ENCODE results near the gene TMEM163. TPM values are rescaled to one million over a fixed set of nuclear protein-coding genes. Genes with fewer than 3 reads are reported as not detected.

Gene TMEM163
- total RNA-seq, 1 experiment from 2014 or later, result 0.12 TPM

DNA sequence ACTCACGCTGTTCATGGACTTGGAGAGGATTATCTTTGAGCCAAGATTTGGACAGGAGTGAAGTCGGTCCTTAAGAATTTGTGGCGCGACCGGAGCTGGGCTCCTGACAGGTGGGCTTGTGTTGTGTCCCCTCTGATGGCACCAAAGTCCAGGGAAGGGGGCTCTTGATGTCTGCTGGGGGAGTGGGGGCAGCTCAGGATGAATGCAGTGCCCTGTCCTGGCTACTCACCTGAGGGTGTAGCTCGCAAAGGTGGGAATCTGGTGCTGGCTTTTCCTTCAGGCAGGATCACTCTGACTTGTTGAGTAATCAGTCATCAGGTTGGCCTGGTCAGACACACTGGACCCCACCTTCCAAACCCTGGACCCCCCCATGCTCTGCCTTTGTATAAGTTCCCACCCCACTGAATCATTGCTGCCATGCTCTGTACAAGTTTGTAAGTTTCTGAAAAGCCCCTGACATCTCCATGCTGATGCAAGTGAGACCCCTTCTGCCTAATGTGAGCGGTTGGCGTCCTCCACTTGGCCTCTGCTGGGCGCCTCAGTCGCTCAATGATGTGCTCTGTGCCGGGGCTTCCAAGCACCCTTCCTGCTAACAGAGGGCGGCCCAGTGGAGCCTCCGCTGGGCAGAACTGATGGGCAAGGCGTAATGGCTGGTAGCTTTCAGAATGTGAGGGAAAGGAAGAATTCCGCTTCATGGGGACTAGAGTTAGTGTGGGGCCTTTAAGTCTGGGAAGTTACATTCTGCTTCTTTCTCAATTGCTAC lies 268.9 kb downstream of the TMEM163 start:
- ChIA-PET RAD21 (ENCODE audit: low non-redundant PET in 1 of 2, low total read pairs in 2 of 2, uncharacterized antibody in 2 of 2, unreplicated experiment in 2 of 2) (interaction anchor here in 1 of 2 experiments (0.6 to 1.9 kb wide), 2 partner anchors 331 to 563 kb away, joined by 4 to 7 read pairs; no protein-coding TSS in a partner anchor), POLR2A (no interaction called here), CTCF (interaction anchor here (1.1 to 3.1 kb wide), 11 partner anchors 10 to 567 kb away, joined by 3 to 43 read pairs (median 4); no protein-coding TSS in a partner anchor)
- no peak overlapping the region for H3K4me2 ChIP-seq (ENCODE audit: low read length)
- intact Hi-C loops (cut with micrococcal nuclease), result loop anchor here (2.0 kb wide), 1 partner anchor 563 kb away; no protein-coding TSS in a partner anchor
- ATAC-seq (no peak), DNase-seq (ENCODE audit: low read depth, low spot score) (no peak)
- H3K4me1 ChIP-seq (ENCODE audit: control insufficient read depth in 1 of 2, insufficient read depth in 2 of 2, low read length in 2 of 2), result no peaks in the 10 kb centered on the region
- H3K4me3 ChIP-seq (replicated peaks in 1 of 2; ENCODE audit: low read depth in 1 of 2, low read length in 2 of 2), result no peak overlapping the region
- no peaks in the 10 kb centered on the region for H3K9me2 ChIP-seq (ENCODE audit: insufficient read depth)
- H3K36me3 ChIP-seq (ENCODE audit: control insufficient read depth in 1 of 2, insufficient read depth in 2 of 2, low read length in 2 of 2), result no peaks in the 10 kb centered on the region; a peak in 1 of 4 replicates
- H3K9me3 ChIP-seq (ENCODE audit: control insufficient read depth in 1 of 2, insufficient read depth in 1 of 2, low read depth in 1 of 2, low read length in 2 of 2), result no peaks in the 10 kb centered on the region
- no peaks in the 10 kb centered on the region for H3K79me2 ChIP-seq (ENCODE audit: insufficient read depth, low read length)
- no peak overlapping the region for H3K27ac ChIP-seq (ENCODE audit: low read depth, low read length)
- no peaks in the 10 kb centered on the region for H3K27me3 ChIP-seq (ENCODE audit: insufficient read depth, low read length)
- no peak overlapping the region for H2AFZ ChIP-seq (ENCODE audit: low read depth, low read length, poor library complexity, severe bottlenecking)
- no peaks in the 10 kb centered on the region for H4K20me1 ChIP-seq (ENCODE audit: insufficient read depth)
- BruUV-seq (replicated peaks), result no TSS peak
- no peak overlapping the region for H3K9ac ChIP-seq (ENCODE audit: low read length)
- no peak for TF ChIP-seq EZH2 (IDR thresholded peaks at IDR 0.05)
- no peak for TF ChIP-seq EGR1 (IDR thresholded peaks at IDR 0.05; ENCODE audit: low read depth)
- no peak for TF ChIP-seq ZFX (IDR thresholded peaks at IDR 0.05)
- TF ChIP-seq SRF (IDR thresholded peaks at IDR 0.05; ENCODE audit: low read depth), result no peak
- no peak for TF ChIP-seq CTCF (IDR thresholded peaks at IDR 0.05 in 2 of 3, conservative IDR thresholded peaks at IDR 0.05 in 1 of 3; ENCODE audit: borderline replicate concordance in 1 of 3, insufficient read depth in 1 of 3, low read depth in 2 of 3, low read length in 2 of 3)

- no peaks in the 10 kb centered on the region for H3K4me1 ChIP-seq (ENCODE audit: control insufficient read depth in 1 of 2, insufficient read depth in 2 of 2, low read length in 2 of 2)
- no peak overlapping the region for H2AFZ ChIP-seq (ENCODE audit: low read depth, low read length, poor library complexity, severe bottlenecking)
- no peak overlapping the region for H3K27ac ChIP-seq (ENCODE audit: low read depth, low read length)
- H3K79me2 ChIP-seq (ENCODE audit: insufficient read depth, low read length), result no peaks in the 10 kb centered on the region
- no peak overlapping the region for H3K4me2 ChIP-seq (ENCODE audit: low read length)
- ChIA-PET RAD21 (ENCODE audit: low non-redundant PET in 1 of 2, low total read pairs in 2 of 2, uncharacterized antibody in 2 of 2, unreplicated experiment in 2 of 2) (no interaction called here), CTCF (interaction anchor here (2.1 kb wide), 1 partner anchor 565 kb away, joined by 11 read pairs; no protein-coding TSS in a partner anchor), POLR2A (no interaction called here)
- intact Hi-C loops (cut with micrococcal nuclease), result no loop called here
- no peak overlapping the region for H3K4me3 ChIP-seq (replicated peaks in 1 of 2; ENCODE audit: low read depth in 1 of 2, low read length in 2 of 2)
- no peak for DNase-seq (ENCODE audit: low read depth, low spot score)
- no TSS peak for BruUV-seq (replicated peaks)
- H3K27me3 ChIP-seq (ENCODE audit: insufficient read depth, low read length), result no peaks in the 10 kb centered on the region
- H4K20me1 ChIP-seq (ENCODE audit: insufficient read depth), result no peaks in the 10 kb centered on the region
- no peak overlapping the region for H3K9ac ChIP-seq (ENCODE audit: low read length)
- no peaks in the 10 kb centered on the region; a peak in 1 of 4 replicates for H3K36me3 ChIP-seq (ENCODE audit: control insufficient read depth in 1 of 2, insufficient read depth in 2 of 2, low read length in 2 of 2)
- no peaks in the 10 kb centered on the region for H3K9me2 ChIP-seq (ENCODE audit: insufficient read depth)
- ATAC-seq, result no peak
- H3K9me3 ChIP-seq (ENCODE audit: control insufficient read depth in 1 of 2, insufficient read depth in 1 of 2, low read depth in 1 of 2, low read length in 2 of 2), result no peaks in the 10 kb centered on the region
- TF ChIP-seq, protein P1, sequence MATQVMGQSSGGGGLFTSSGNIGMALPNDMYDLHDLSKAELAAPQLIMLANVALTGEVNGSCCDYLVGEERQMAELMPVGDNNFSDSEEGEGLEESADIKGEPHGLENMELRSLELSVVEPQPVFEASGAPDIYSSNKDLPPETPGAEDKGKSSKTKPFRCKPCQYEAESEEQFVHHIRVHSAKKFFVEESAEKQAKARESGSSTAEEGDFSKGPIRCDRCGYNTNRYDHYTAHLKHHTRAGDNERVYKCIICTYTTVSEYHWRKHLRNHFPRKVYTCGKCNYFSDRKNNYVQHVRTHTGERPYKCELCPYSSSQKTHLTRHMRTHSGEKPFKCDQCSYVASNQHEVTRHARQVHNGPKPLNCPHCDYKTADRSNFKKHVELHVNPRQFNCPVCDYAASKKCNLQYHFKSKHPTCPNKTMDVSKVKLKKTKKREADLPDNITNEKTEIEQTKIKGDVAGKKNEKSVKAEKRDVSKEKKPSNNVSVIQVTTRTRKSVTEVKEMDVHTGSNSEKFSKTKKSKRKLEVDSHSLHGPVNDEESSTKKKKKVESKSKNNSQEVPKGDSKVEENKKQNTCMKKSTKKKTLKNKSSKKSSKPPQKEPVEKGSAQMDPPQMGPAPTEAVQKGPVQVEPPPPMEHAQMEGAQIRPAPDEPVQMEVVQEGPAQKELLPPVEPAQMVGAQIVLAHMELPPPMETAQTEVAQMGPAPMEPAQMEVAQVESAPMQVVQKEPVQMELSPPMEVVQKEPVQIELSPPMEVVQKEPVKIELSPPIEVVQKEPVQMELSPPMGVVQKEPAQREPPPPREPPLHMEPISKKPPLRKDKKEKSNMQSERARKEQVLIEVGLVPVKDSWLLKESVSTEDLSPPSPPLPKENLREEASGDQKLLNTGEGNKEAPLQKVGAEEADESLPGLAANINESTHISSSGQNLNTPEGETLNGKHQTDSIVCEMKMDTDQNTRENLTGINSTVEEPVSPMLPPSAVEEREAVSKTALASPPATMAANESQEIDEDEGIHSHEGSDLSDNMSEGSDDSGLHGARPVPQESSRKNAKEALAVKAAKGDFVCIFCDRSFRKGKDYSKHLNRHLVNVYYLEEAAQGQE (IDR thresholded peaks at IDR 0.05; ENCODE audit: low read depth), result no peak
- no peak for TF ChIP-seq TCF7L2 (IDR thresholded peaks at IDR 0.05; ENCODE audit: borderline replicate concordance, extremely low read depth, insufficient read depth, insufficient read length)
- TF ChIP-seq CBX3 (IDR thresholded peaks at IDR 0.05; ENCODE audit: low read depth), result no peak
- no peak for TF ChIP-seq ELF1 (IDR thresholded peaks at IDR 0.05; ENCODE audit: borderline replicate concordance, low read depth)
- no peak for TF ChIP-seq EZH2phosphoT487 (IDR thresholded peaks at IDR 0.05; ENCODE audit: borderline replicate concordance)
- TF ChIP-seq ATF3 (IDR thresholded peaks at IDR 0.05), result no peak
- no peak for TF ChIP-seq SIN3A (IDR thresholded peaks at IDR 0.05; ENCODE audit: low read depth)
- TF ChIP-seq RAD21 (IDR thresholded peaks at IDR 0.05; ENCODE audit: low read depth), result no peak
- TF ChIP-seq POLR2AphosphoS5 (IDR thresholded peaks at IDR 0.05; ENCODE audit: low read depth, low read length), result no peak
- no peak for TF ChIP-seq EZH2 (IDR thresholded peaks at IDR 0.05)
These were observed 269.6 kb downstream of the TMEM163 start for GRCh38 chr2:134449157-134449556.

All from HCT116 (cell line).